HepG2 (cell line): ENCODE measurements around the gene PRSS12.

Source experiments
- ADNP ChIP-seq: sonication (generic); formaldehyde crosslinking; IDR thresholded peaks from 2 replicates; pipeline ENCODE4 v1.4.0; 2020; ENCODE audit warnings: missing genetic modification reagents
- ATF6 ChIP-seq: sonication (generic); formaldehyde crosslinking; conservative IDR thresholded peaks from 2 replicates; pipeline ENCODE4 v1.4.0; 2020; ENCODE audit warnings: missing genetic modification reagents
- CBX1 ChIP-seq: IDR thresholded peaks from one replicate; pipeline ENCODE4 v1.6.1; 2016; ENCODE audit warnings: antibody characterized with exemption, low read depth
- DMAP1 ChIP-seq: IDR thresholded peaks from 2 replicates; pipeline ENCODE4 v1.6.1; 2016
- ELF1 ChIP-seq: sonication (generic); formaldehyde crosslinking; IDR thresholded peaks from 2 replicates; pipeline ENCODE4 v1.4.0; 2020; ENCODE audit warnings: missing genetic modification reagents
- ESRRA ChIP-seq: sonication (generic); formaldehyde crosslinking; IDR thresholded peaks from 2 replicates; pipeline ENCODE4 v1.5.1; 2020; ENCODE audit warnings: mild to moderate bottlenecking, low read depth, missing genetic modification reagents
- HDAC2 ChIP-seq: sonication (generic); formaldehyde crosslinking; IDR thresholded peaks from 2 replicates; pipeline ENCODE4 v1.4.0; 2020; ENCODE audit warnings: missing genetic modification reagents
- MYC ChIP-seq: sonication (generic); formaldehyde crosslinking; IDR thresholded peaks from 2 replicates; pipeline ENCODE4 v1.9.0; 2021; ENCODE audit warnings: missing genetic modification reagents, borderline replicate concordance
- NFATC3 ChIP-seq: sonication (generic); formaldehyde crosslinking; IDR thresholded peaks from 2 replicates; pipeline ENCODE4 v1.5.1; 2020; ENCODE audit warnings: mild to moderate bottlenecking, missing genetic modification reagents
- NFYB ChIP-seq: sonication (generic); formaldehyde crosslinking; IDR thresholded peaks from 2 replicates; pipeline ENCODE4 v1.4.0; 2020; ENCODE audit warnings: missing genetic modification reagents
- ZBTB37 ChIP-seq: sonication (generic); formaldehyde crosslinking; IDR thresholded peaks from 2 replicates; pipeline ENCODE4 v1.4.0; 2020; ENCODE audit warnings: mild to moderate bottlenecking, missing genetic modification reagents
- ZNF709 ChIP-seq: sonication (generic); formaldehyde crosslinking; IDR thresholded peaks from 2 replicates; pipeline ENCODE4 v1.5.0; 2020; ENCODE audit warnings: mild to moderate bottlenecking, missing genetic modification reagents

- no peak for TF ChIP-seq NFYB
- TF ChIP-seq NFATC3 (CRISPR knock-in tag) = no peak
- no peak for TF ChIP-seq DMAP1 (CRISPR knock-in tag)
- TF ChIP-seq MYC (CRISPR knock-in tag) = no peak
- no peak for TF ChIP-seq ZBTB37 (CRISPR knock-in tag)
- no peak for TF ChIP-seq CBX1
- no peak for TF ChIP-seq HDAC2 (CRISPR knock-in tag)
- TF ChIP-seq ATF6 = no peak
- no peak for TF ChIP-seq ELF1 (CRISPR knock-in tag)
- no peak for TF ChIP-seq ZNF709 (CRISPR knock-in tag)
- no peak for TF ChIP-seq ESRRA
- TF ChIP-seq ADNP (CRISPR knock-in tag) = no peak
Measured at GRCh38 chr4:118396881-118397622, 44.2 kb upstream of the PRSS12 start.
